Measurements from ENCODE around the gene ARHGEF40.

The ARHGEF40 gene

GRCh38 chr14:21136024-21136423 is 65.9 kb downstream of the ARHGEF40 start:
- no peak for DNase-seq
